Measurements from ENCODE around the gene GRIK1.

GRIK1 gene

DNA sequence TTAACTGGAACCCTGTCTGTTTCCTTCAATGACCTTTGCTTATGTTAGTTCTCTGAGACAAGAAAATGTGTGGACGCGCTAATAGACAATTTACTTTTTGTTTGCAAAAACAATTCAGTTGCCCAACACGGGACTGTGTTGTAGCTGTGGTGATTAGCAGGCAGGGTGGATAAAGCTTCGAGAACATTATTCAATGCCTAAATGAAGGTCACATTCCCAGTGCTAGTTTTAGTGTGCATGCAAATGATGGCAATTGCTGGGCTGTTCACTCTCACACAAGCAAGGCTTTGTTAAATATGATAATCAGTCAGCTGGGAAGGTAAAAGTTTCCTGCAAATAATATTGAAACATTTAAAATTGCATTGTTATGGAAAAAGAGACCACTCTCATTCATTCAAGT, 452.6 kb downstream of the GRIK1 start:
- Histone ChIP-seq H4K20me1 (ENCODE audit: insufficient read depth, low read length, poor library complexity, severe bottlenecking) (no peaks in the 10 kb centered on the region), H3K27me3 (ENCODE audit: insufficient read depth, low read length, poor library complexity, severe bottlenecking) (no peaks in the 10 kb centered on the region), H3K9ac (ENCODE audit: low read depth, low read length, poor library complexity, severe bottlenecking) (no peak overlapping the region), H3K36me3 (ENCODE audit: insufficient read depth, low read length) (no peaks in the 10 kb centered on the region), H2AFZ (ENCODE audit: low read length) (no peak overlapping the region), H3F3A (ENCODE audit: low read depth) (no peaks in the 10 kb centered on the region), H3K4me2 (ENCODE audit: low read depth, low read length, poor library complexity, severe bottlenecking) (no peak overlapping the region), H3K4me3 (ENCODE audit: low read length, poor library complexity, severe bottlenecking) (no peak overlapping the region), H3K4me1 (ENCODE audit: insufficient read depth, low read length, poor library complexity, severe bottlenecking) (no peaks in the 10 kb centered on the region), H3K9me2 (replicated peaks; ENCODE audit: low read depth, low read length) (no peaks in the 10 kb centered on the region), H3K79me2 (ENCODE audit: insufficient read depth, low read length) (no peaks in the 10 kb centered on the region), H3K9me3 (ENCODE audit: insufficient read depth, low read depth, low read length) (peaks cover 5% of the 10 kb centered on the region; the same call in 1 of the 2 replicates)
- TF ChIP-seq, protein P1, sequence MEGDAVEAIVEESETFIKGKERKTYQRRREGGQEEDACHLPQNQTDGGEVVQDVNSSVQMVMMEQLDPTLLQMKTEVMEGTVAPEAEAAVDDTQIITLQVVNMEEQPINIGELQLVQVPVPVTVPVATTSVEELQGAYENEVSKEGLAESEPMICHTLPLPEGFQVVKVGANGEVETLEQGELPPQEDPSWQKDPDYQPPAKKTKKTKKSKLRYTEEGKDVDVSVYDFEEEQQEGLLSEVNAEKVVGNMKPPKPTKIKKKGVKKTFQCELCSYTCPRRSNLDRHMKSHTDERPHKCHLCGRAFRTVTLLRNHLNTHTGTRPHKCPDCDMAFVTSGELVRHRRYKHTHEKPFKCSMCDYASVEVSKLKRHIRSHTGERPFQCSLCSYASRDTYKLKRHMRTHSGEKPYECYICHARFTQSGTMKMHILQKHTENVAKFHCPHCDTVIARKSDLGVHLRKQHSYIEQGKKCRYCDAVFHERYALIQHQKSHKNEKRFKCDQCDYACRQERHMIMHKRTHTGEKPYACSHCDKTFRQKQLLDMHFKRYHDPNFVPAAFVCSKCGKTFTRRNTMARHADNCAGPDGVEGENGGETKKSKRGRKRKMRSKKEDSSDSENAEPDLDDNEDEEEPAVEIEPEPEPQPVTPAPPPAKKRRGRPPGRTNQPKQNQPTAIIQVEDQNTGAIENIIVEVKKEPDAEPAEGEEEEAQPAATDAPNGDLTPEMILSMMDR (conservative IDR thresholded peaks at IDR 0.05; ENCODE audit: low read length): no peak
- TF ChIP-seq EZH2phosphoT487 (IDR thresholded peaks at IDR 0.05; ENCODE audit: borderline replicate concordance): no peak

All from Loucy (cell line).